ENCODE measurements around the gene TUBAL3. TPM values are rescaled to one million over a fixed set of nuclear protein-coding genes. Genes with fewer than 3 reads are reported as not detected.
A peak's percentile ranks its signal among the peaks of the same experiment; 100 is the strongest.

The TUBAL3 gene
- total RNA-seq, 2 donors from 2014 or later = not detected

- Mint-ChIP-seq H3K4me3 (no peak overlapping the region), H3K4me1 (peaks cover 24% of the 10 kb centered on the region), H3K27ac (peak overlapping the region; percentile 84), H3K36me3 (ENCODE audit: low read depth) (peaks cover 34% of the 10 kb centered on the region), H3K27me3 (ENCODE audit: insufficient read depth) (no peaks in the 10 kb centered on the region), H3K9me3 (no peaks in the 10 kb centered on the region)
- Histone ChIP-seq H3K27ac (ENCODE audit: low read depth, low read length) (no peak overlapping the region), H3K9me3 (ENCODE audit: control insufficient read depth, low read length) (no peaks in the 10 kb centered on the region), H3K4me3 (ENCODE audit: low read length) (no peak overlapping the region), H3K36me3 (ENCODE audit: control insufficient read depth, insufficient read depth, low read length) (peaks cover 34% of the 10 kb centered on the region), H3K9ac (ENCODE audit: extremely low read depth, low read length, poor library complexity, severe bottlenecking) (no peak overlapping the region), H3K4me1 (ENCODE audit: control insufficient read depth, insufficient read depth, low read length) (peaks cover 6% of the 10 kb centered on the region), H3K27me3 (ENCODE audit: control insufficient read depth, insufficient read depth, low read length, poor library complexity, severe bottlenecking) (no peaks in the 10 kb centered on the region)
- peak; percentile 41 for TF ChIP-seq CTCF (conservative IDR thresholded peaks at IDR 0.05)
- DNase-seq = no peak
- WGBS, 2 experiments (ENCODE audit: insufficient coverage in 1 of 2, insufficient read length in 1 of 2) = 69 to 92% methylated on average over 5 to 8 of the region's 8 CpGs
Observed at GRCh38 chr10:5449823-5450222, 45.2 kb upstream of the TUBAL3 start.

GRCh38 chr10:5449227-5449626, 44.6 kb upstream of the TUBAL3 start:
- H3K9me3 ChIP-seq (ENCODE audit: control insufficient read depth, low read length) = no peaks in the 10 kb centered on the region
- DNase-seq = no peak
- no peak overlapping the region for H3K4me3 Mint-ChIP-seq
- H3K27ac ChIP-seq (ENCODE audit: low read depth, low read length) = no peak overlapping the region
- H3K36me3 Mint-ChIP-seq (ENCODE audit: low read depth) = peaks cover 28% of the 10 kb centered on the region
- H3K9ac ChIP-seq (ENCODE audit: extremely low read depth, low read length, poor library complexity, severe bottlenecking) = no peak overlapping the region
- 100% methylated on average over 1 of the region's 2 CpGs; no CpG with 5 or more reads in 1 of the 2 experiments for WGBS, 2 experiments (ENCODE audit: insufficient coverage in 1 of 2, insufficient read length in 1 of 2)
- H3K4me1 Mint-ChIP-seq = peaks cover 24% of the 10 kb centered on the region
- H3K9me3 Mint-ChIP-seq = no peaks in the 10 kb centered on the region
- TF ChIP-seq CTCF (conservative IDR thresholded peaks at IDR 0.05) = no peak
- no peaks in the 10 kb centered on the region for H3K27me3 ChIP-seq (ENCODE audit: control insufficient read depth, insufficient read depth, low read length, poor library complexity, severe bottlenecking)
- H3K4me1 ChIP-seq (ENCODE audit: control insufficient read depth, insufficient read depth, low read length) = peaks cover 6% of the 10 kb centered on the region
- H3K27ac Mint-ChIP-seq = no peak overlapping the region
- H3K4me3 ChIP-seq (ENCODE audit: low read length) = no peak overlapping the region
- peaks cover 28% of the 10 kb centered on the region for H3K36me3 ChIP-seq (ENCODE audit: control insufficient read depth, insufficient read depth, low read length)
- H3K27me3 Mint-ChIP-seq (ENCODE audit: insufficient read depth) = no peaks in the 10 kb centered on the region

- Mint-ChIP-seq H3K27ac (no peak overlapping the region), H3K36me3 (ENCODE audit: low read depth) (peaks cover 20% of the 10 kb centered on the region), H3K4me1 (peaks cover 24% of the 10 kb centered on the region), H3K9me3 (no peaks in the 10 kb centered on the region), H3K27me3 (ENCODE audit: insufficient read depth) (no peaks in the 10 kb centered on the region), H3K4me3 (peak overlapping the region; percentile 65)
- 87% methylated on average over 4 of the region's 4 CpGs; no CpG with 5 or more reads in 1 of the 2 experiments for WGBS, 2 experiments (ENCODE audit: insufficient coverage in 1 of 2, insufficient read length in 1 of 2)
- no peak for DNase-seq
- no peak overlapping the region for H3K27ac ChIP-seq (ENCODE audit: low read depth, low read length)
- peak overlapping the region; percentile 86 for H3K4me3 ChIP-seq (ENCODE audit: low read length)
- peaks cover 20% of the 10 kb centered on the region for H3K36me3 ChIP-seq (ENCODE audit: control insufficient read depth, insufficient read depth, low read length)
- H3K27me3 ChIP-seq (ENCODE audit: control insufficient read depth, insufficient read depth, low read length, poor library complexity, severe bottlenecking) = no peaks in the 10 kb centered on the region
- peak overlapping the region; percentile 9 for H3K9ac ChIP-seq (ENCODE audit: extremely low read depth, low read length, poor library complexity, severe bottlenecking)
- H3K9me3 ChIP-seq (ENCODE audit: control insufficient read depth, low read length) = no peaks in the 10 kb centered on the region
- no peak for TF ChIP-seq CTCF (conservative IDR thresholded peaks at IDR 0.05)
- peaks cover 6% of the 10 kb centered on the region for H3K4me1 ChIP-seq (ENCODE audit: control insufficient read depth, insufficient read depth, low read length)
Observed at GRCh38 chr10:5448333-5449001, 43.8 kb upstream of the TUBAL3 start.
